A549 (cell line): ENCODE results near the gene TUBA1C. TPM values are rescaled to one million over a fixed set of nuclear protein-coding genes. Genes with fewer than 3 reads are reported as not detected.

Experiments
- ATAC-seq, 2 experiments: fragments of 200-7000 bp in 1 of 2; fragments of >200 bp in 1 of 2; cut with Nextera tagmentation in 1 of 2; cut with Tn5 transposase in 1 of 2; 3 replicates each; pipeline versions ENCODE4 v1.8.0 to v1.9.1; 2018 to 2020; ENCODE audit warnings: mild to moderate bottlenecking in 1 of 2, moderate library complexity in 1 of 2
- CTCF ChIA-PET: fragments of 300-600 bp; sonication (Branson Sonifier 250); formaldehyde crosslinking; extraction: SDS; loops from one replicate; lab custom pipeline; 2021; ENCODE audit warnings: antibody characterized with exemption, inconsistent platforms; lab: Yijun Ruan, JAX
- POLR2A ChIA-PET: fragments of 350-600 bp; formaldehyde crosslinking; extraction: SDS; loops from one replicate; lab custom pipeline; 2021; ENCODE audit warnings: antibody characterized with exemption, inconsistent platforms; lab: Yijun Ruan, JAX
- DNase-seq, 2 experiments: peaks; one replicate each; pipeline versions ENCODE4 v3.0.0 to v3.0.0-alpha.2; 2011 to 2016; ENCODE audit warnings: low read depth in 1 of 2, low spot score in 1 of 2
- FAIRE-seq: peaks from 2 replicates; lab custom pipeline; 2011; peaks lifted over from hg19 to GRCh38; lab: Jason Lieb, UNC
- H3K27ac ChIP-seq, 2 experiments: fragments of >200 bp; sonication (Bioruptor Twin); formaldehyde crosslinking; 3 replicates each; pipeline ENCODE4 v1.5.1; 2016 to 2017
- H3K4me1 ChIP-seq: fragments of >200 bp; sonication (Bioruptor Twin); formaldehyde crosslinking; 3 replicates; pipeline ENCODE4 v1.6.1; 2016
- H3K4me2 ChIP-seq: fragments of >200 bp; sonication (Bioruptor Twin); formaldehyde crosslinking; 3 replicates; pipeline ENCODE4 v1.6.1; 2016
- H3K4me3 ChIP-seq: fragments of >200 bp; sonication (Bioruptor Twin); formaldehyde crosslinking; 3 replicates; pipeline ENCODE4 v1.5.1; 2016
- H3K9me3 ChIP-seq: fragments of >200 bp; sonication (Bioruptor Twin); formaldehyde crosslinking; 3 replicates; pipeline ENCODE4 v1.6.1; 2016
- CHD2 ChIP-seq: fragments of 150-350 bp; IDR thresholded peaks from 2 replicates; pipeline ENCODE4 v1.6.1; 2014; ENCODE audit warnings: low read length; ENCODE audit not compliant: partially characterized antibody
- E2F6 ChIP-seq: IDR thresholded peaks from 2 replicates; pipeline ENCODE4 v1.6.1; 2012; ENCODE audit warnings: low read depth, borderline replicate concordance
- ELK1 ChIP-seq: fragments of 150-350 bp; IDR thresholded peaks from 2 replicates; pipeline ENCODE4 v1.6.1; 2014; ENCODE audit warnings: low read depth, mild to moderate bottlenecking, low read length
- FOXS1 ChIP-seq: fragments of 250-450 bp; sonication (Bioruptor Pico); IDR thresholded peaks from 2 replicates; pipeline ENCODE4 v1.5.0; 2020; ENCODE audit warnings: mild to moderate bottlenecking, moderate library complexity
- HES2 ChIP-seq: fragments of >200 bp; sonication (Bioruptor Twin); formaldehyde crosslinking; IDR thresholded peaks from 2 replicates; pipeline ENCODE4 v1.6.1; 2016
- HEYL ChIP-seq: fragments of 250-450 bp; sonication (Bioruptor Pico); IDR thresholded peaks from 2 replicates; pipeline ENCODE4 v1.8.0; 2021; ENCODE audit warnings: mild to moderate bottlenecking, moderate library complexity
- HMGXB4 ChIP-seq: fragments of 250-450 bp; sonication (Bioruptor Pico); IDR thresholded peaks from 2 replicates; pipeline ENCODE4 v1.5.0; 2021; ENCODE audit warnings: mild to moderate bottlenecking, moderate library complexity, borderline replicate concordance
- HOXA7 ChIP-seq: fragments of 250-450 bp; sonication (Bioruptor Pico); IDR thresholded peaks from 2 replicates; pipeline ENCODE4 v1.5.0; 2020; ENCODE audit warnings: mild to moderate bottlenecking, moderate library complexity
- HOXB13 ChIP-seq: fragments of 250-450 bp; sonication (Bioruptor Pico); IDR thresholded peaks from 2 replicates; pipeline ENCODE4 v1.5.0; 2020; ENCODE audit warnings: low read depth, mild to moderate bottlenecking, moderate library complexity
- HOXB5 ChIP-seq: fragments of 250-450 bp; sonication (Bioruptor Pico); IDR thresholded peaks from 2 replicates; pipeline ENCODE4 v1.5.0; 2020; ENCODE audit warnings: mild to moderate bottlenecking, moderate library complexity
- JUNB ChIP-seq: fragments of >200 bp; sonication (Bioruptor Twin); formaldehyde crosslinking; IDR thresholded peaks from 2 replicates; pipeline ENCODE4 v1.6.1; 2016
- MAX ChIP-seq: IDR thresholded peaks from 2 replicates; pipeline ENCODE4 v1.6.1; 2012
- TP53 ChIP-seq: fragments of 250-450 bp; sonication (Bioruptor Pico); IDR thresholded peaks from 2 replicates; pipeline ENCODE4 v1.5.0; 2021; ENCODE audit warnings: mild to moderate bottlenecking, moderate library complexity
- USF2 ChIP-seq: fragments of 450-650 bp; IDR thresholded peaks from 2 replicates; pipeline ENCODE4 v1.6.1; 2014; ENCODE audit warnings: antibody characterized with exemption
- WGBS: methylation state at CpG from one replicate; pipeline ENCODE4 v1.1.6; 2017; ENCODE audit errors: missing lambda C conversion rate; 5-methylcytosine and 5-hydroxymethylcytosine counted together
- polyA plus RNA-seq, 4 experiments: library from polyadenylated mRNA; depleted of rRNA in 3 of 4; stranded (reverse); fragments of >200 nt; fragmentation: RNase III in 1 of 4; extraction: RNeasy Plus Mini Kit Qiagen cat#74134 plus additional on column Dnase treatment in 1 of 4; gene quantifications; 2 replicates in 3 of 4; 3 replicates in 1 of 4; pipeline ENCODE4 v1.2.3, GENCODE V29; 2011 to 2017

Gene TUBA1C
- polyA plus RNA-seq, 2 of the 4 experiments (the other 2 are of a cell fraction), result 1,183 to 1,656 TPM

GRCh38 chr12:49223122-49223521 is 41.8 kb upstream of the TUBA1C start:
- no peak for ATAC-seq
- H3K4me1 ChIP-seq, result no peaks in the 10 kb centered on the region
- WGBS, result 90% methylated on average over 1 of the region's 1 CpG
- no peak overlapping the region for H3K4me2 ChIP-seq
- H3K9me3 ChIP-seq, result no peaks in the 10 kb centered on the region
- ChIA-PET POLR2A (interaction anchor here (1.2 to 1.7 kb wide), 3 partner anchors 12 to 92 kb away, joined by 8 to 10 read pairs (median 9); partner anchors contain the start of genes TUBA1A and TUBA1B), CTCF (interaction anchor here (0.6 to 6.1 kb wide), 11 partner anchors 10 to 136 kb away, joined by 3 to 53 read pairs (median 3); partner anchors contain the start of gene TUBA1B)
- no peak for FAIRE-seq
- H3K27ac ChIP-seq, result no peak overlapping the region
- DNase-seq, result no peak
- TF ChIP-seq FOXS1 (CRISPR knock-in tag) (no peak), HOXB13 (CRISPR knock-in tag) (no peak), HOXA7 (no peak)
- no peak overlapping the region for H3K4me3 ChIP-seq

GRCh38 chr12:49223590-49224369 is 41.1 kb upstream of the TUBA1C start:
- no peak for ATAC-seq
- FAIRE-seq, result no peak
- H3K4me3 ChIP-seq, result no peak overlapping the region
- WGBS, result 86% methylated on average over 3 of the region's 3 CpGs
- H3K4me1 ChIP-seq, result no peaks in the 10 kb centered on the region
- H3K27ac ChIP-seq, result no peak overlapping the region
- H3K9me3 ChIP-seq, result no peaks in the 10 kb centered on the region
- ChIA-PET POLR2A (interaction anchor here (1.4 to 1.7 kb wide), 2 partner anchors 35 to 93 kb away, joined by 5 to 10 read pairs; partner anchors contain the start of genes TUBA1A and TUBA1B), CTCF (interaction anchor here (0.6 to 6.1 kb wide), 10 partner anchors 10 to 136 kb away, joined by 3 to 53 read pairs (median 3); partner anchors contain the start of gene TUBA1B)
- TF ChIP-seq HES2 (no peak), HMGXB4 (CRISPR knock-in tag) (no peak), CHD2 (no peak), JUNB (no peak), MAX (no peak), E2F6 (no peak), HEYL (CRISPR knock-in tag) (no peak)
- H3K4me2 ChIP-seq, result no peak overlapping the region
- no peak for DNase-seq

- FAIRE-seq (no peak), DNase-seq (peak in 1 of 2 experiments; percentile 44), ATAC-seq (peak in 1 of 2 experiments; percentile 67; a peak in 3 of 6 replicates)
- TF ChIP-seq USF2 (no peak), HOXB5 (CRISPR knock-in tag) (no peak), ELK1 (no peak), MAX (no peak), TP53 (CRISPR knock-in tag) (no peak)
- H3K27ac ChIP-seq, result 0 out of 6 replicates have a peak overlapping the region, but pooled peaks of 1 of the 2 experiments have one; percentile 11
- ChIA-PET CTCF (interaction anchor here (0.6 to 6.1 kb wide), 5 partner anchors 8 to 281 kb away, joined by 3 to 53 read pairs (median 5); partner anchors contain the start of gene TUBA1B), POLR2A (interaction anchor here (1.3 kb wide), 3 partner anchors 37 to 95 kb away, joined by 3 to 5 read pairs (median 3); partner anchors contain the start of genes TUBA1A and TUBA1B)
- no peak overlapping the region for H3K4me3 ChIP-seq
- no peaks in the 10 kb centered on the region for H3K4me1 ChIP-seq
- H3K9me3 ChIP-seq, result no peaks in the 10 kb centered on the region
- H3K4me2 ChIP-seq, result no peak overlapping the region
- 57% methylated on average over 7 of the region's 7 CpGs for WGBS
Observed at GRCh38 chr12:49225576-49226166, 39.2 kb upstream of the TUBA1C start.
